Measurements from ENCODE around the gene PARD3B. TPM values are rescaled to one million over a fixed set of nuclear protein-coding genes. Genes with fewer than 3 reads are reported as not detected.

PARD3B gene
- total and polyA plus RNA-seq, 7 donors: 0.42 to 6.0 (median 4.8) TPM

- ATAC-seq (no peak), DNase-seq (no peak)
- TF ChIP-seq CTCF (IDR thresholded peaks at IDR 0.05): no peak
- 87 to 100% (median 91%) methylated on average over 1 of the region's 1 CpG for WGBS, 3 donors
- H3K27ac ChIP-seq: no peak overlapping the region
- intact Hi-C loops (cut with DNase I): no loop called here
- H3K4me3 ChIP-seq: no peak overlapping the region
- H3K27me3 ChIP-seq (ENCODE audit: insufficient read depth in 3 of 3, low read length in 2 of 3): no peaks in the 10 kb centered on the region
- no peaks in the 10 kb centered on the region for H3K4me1 ChIP-seq
- H3K9me3 ChIP-seq: no peaks in the 10 kb centered on the region
- H3K36me3 ChIP-seq (ENCODE audit: insufficient read depth in 1 of 2, low read depth in 1 of 2): no peaks in the 10 kb centered on the region
Measured at GRCh38 chr2:204535764-204536163, 9.5 kb upstream of the PARD3B start.

- Histone ChIP-seq H3K4me1 (no peaks in the 10 kb centered on the region), H3K27me3 (ENCODE audit: insufficient read depth in 3 of 3, low read length in 2 of 3) (no peaks in the 10 kb centered on the region), H3K9me3 (no peaks in the 10 kb centered on the region), H3K27ac (no peak overlapping the region), H3K4me3 (no peak overlapping the region), H3K36me3 (ENCODE audit: insufficient read depth in 1 of 2, low read depth in 1 of 2) (no peaks in the 10 kb centered on the region)
- no peak for ATAC-seq
- 59 to 64% (median 64%) methylated on average over 10 of the region's 10 CpGs for WGBS, 3 donors
- no peak for DNase-seq
- no peak for TF ChIP-seq CTCF (IDR thresholded peaks at IDR 0.05)
- intact Hi-C loops (cut with DNase I): loop anchor here in 1 of 2 donors (1.0 kb wide), 1 partner anchor 29 kb away; no protein-coding TSS in a partner anchor
Measured at GRCh38 chr2:204538182-204539018, 6.9 kb upstream of the PARD3B start.

- intact Hi-C loops (cut with DNase I): loop anchor here in 1 of 2 donors (1.0 kb wide), 1 partner anchor 30 kb away; no protein-coding TSS in a partner anchor
- H3K27me3 ChIP-seq (ENCODE audit: insufficient read depth in 3 of 3, low read length in 2 of 3): no peaks in the 10 kb centered on the region
- WGBS, 3 donors: 94 to 100% (median 95%) methylated on average over 1 of the region's 1 CpG
Measured at GRCh38 chr2:204539019-204539385, 6.3 kb upstream of the PARD3B start.

GRCh38 chr2:204541637-204542036 lies 3.6 kb upstream of the PARD3B start:
- no peaks in the 10 kb centered on the region for H3K36me3 ChIP-seq (ENCODE audit: insufficient read depth in 1 of 2, low read depth in 1 of 2)
- no peak for TF ChIP-seq CTCF (IDR thresholded peaks at IDR 0.05)
- ATAC-seq (no peak), DNase-seq (no peak)
- no peak overlapping the region for H3K4me3 ChIP-seq
- WGBS, 3 donors: 94 to 95% (median 95%) methylated on average over 2 of the region's 2 CpGs
- no peak overlapping the region for H3K27ac ChIP-seq
- intact Hi-C loops (cut with DNase I): loop anchor here in 1 of 2 donors (10.0 kb wide), 1 partner anchor 153 kb away; no protein-coding TSS in a partner anchor
- H3K9me3 ChIP-seq: no peaks in the 10 kb centered on the region
- no peaks in the 10 kb centered on the region for H3K27me3 ChIP-seq (ENCODE audit: insufficient read depth in 3 of 3, low read length in 2 of 3)
- H3K4me1 ChIP-seq: peaks cover 5% of the 10 kb centered on the region

More at GRCh38 chr2:204539019-204539385, 6.3 kb upstream of the PARD3B start:
- Histone ChIP-seq H3K36me3 (ENCODE audit: insufficient read depth in 1 of 2, low read depth in 1 of 2) (no peaks in the 10 kb centered on the region), H3K27ac (no peak overlapping the region), H3K9me3 (no peaks in the 10 kb centered on the region), H3K4me1 (no peaks in the 10 kb centered on the region), H3K4me3 (no peak overlapping the region)
- DNase-seq: no peak
- no peak for TF ChIP-seq CTCF (IDR thresholded peaks at IDR 0.05)
- ATAC-seq: no peak
